GM21723 (cell line): ENCODE measurements around the gene RGS16.
"Not testable (repeated sequence)": the region's sequence is repeated elsewhere in the genome, so short reads cannot be mapped to it uniquely, and the experiment has no call there.

Experiments used
- ATAC-seq: cut with Tn5 transposase; IDR thresholded peaks from one replicate; pipeline ENCODE4 v1.9.1; 2021; ENCODE audit warnings: mild to moderate bottlenecking, moderate library complexity; ENCODE audit not compliant: unreplicated experiment

RGS16 gene

GRCh38 chr1:182604175-182605164, at the start of gene RGS16:
RGS16 (minus strand) TSS chr1:182604389; CDS start chr1:182604259, 130 bp downstream.
- ATAC-seq = peak; percentile 88

- ATAC-seq = no peak
These were observed 49.8 kb upstream of the RGS16 start for GRCh38 chr1:182653986-182654385.

- no peak for ATAC-seq
These were observed 48.7 kb upstream of the RGS16 start for GRCh38 chr1:182652933-182653332.

- no peak for ATAC-seq
These were observed 47.1 kb upstream of the RGS16 start for GRCh38 chr1:182651339-182651724.

- no peak for ATAC-seq
These were observed 46.6 kb upstream of the RGS16 start for GRCh38 chr1:182650678-182651338.

- peak; percentile 46 for ATAC-seq
These were observed 44.9 kb upstream of the RGS16 start for GRCh38 chr1:182649041-182649440.

- ATAC-seq = no peak
These were observed 42.5 kb upstream of the RGS16 start for GRCh38 chr1:182646739-182647138.

- no peak for ATAC-seq
These were observed 40.7 kb upstream of the RGS16 start for GRCh38 chr1:182644886-182645285.

GRCh38 chr1:182643699-182644098, 39.5 kb upstream of the RGS16 start:
- ATAC-seq = no peak

GRCh38 chr1:182642461-182642860, 38.3 kb upstream of the RGS16 start:
- no peak for ATAC-seq

GRCh38 chr1:182641561-182641960, 37.4 kb upstream of the RGS16 start:
- no peak for ATAC-seq

- no peak for ATAC-seq
These were observed 35.1 kb upstream of the RGS16 start for GRCh38 chr1:182639330-182639729.

GRCh38 chr1:182637769-182638168, 33.6 kb upstream of the RGS16 start:
- ATAC-seq = no peak

GRCh38 chr1:182635871-182636270, 31.7 kb upstream of the RGS16 start:
- ATAC-seq = no peak

- ATAC-seq = no peak
These were observed 30.3 kb upstream of the RGS16 start for GRCh38 chr1:182634306-182635072.

- no peak for ATAC-seq
These were observed 29.6 kb upstream of the RGS16 start for GRCh38 chr1:182633657-182634281.

- no peak for ATAC-seq
These were observed 28.8 kb upstream of the RGS16 start for GRCh38 chr1:182633031-182633430.

- ATAC-seq = not testable (repeated sequence)
These were observed 28.3 kb upstream of the RGS16 start for GRCh38 chr1:182632441-182632857.

GRCh38 chr1:182631954-182632353, 27.8 kb upstream of the RGS16 start:
- no peak for ATAC-seq

GRCh38 chr1:182631053-182631677, 27.0 kb upstream of the RGS16 start:
- no peak for ATAC-seq
